K562 (cell line): Measurements from ENCODE around the gene SLC35D2. TPM values are rescaled to one million over a fixed set of nuclear protein-coding genes. Genes with fewer than 3 reads are reported as not detected.

ENCODE experiments used
- ARID2 ChIP-seq: fragments of 450-650 bp; IDR thresholded peaks from 2 replicates; pipeline ENCODE4 v1.6.1; 2017; ENCODE audit warnings: antibody characterized with exemption, mild to moderate bottlenecking
- CREB5 ChIP-seq: fragments of 250-450 bp; sonication (Bioruptor Pico); IDR thresholded peaks from 2 replicates; pipeline ENCODE4 v1.5.0; 2020; ENCODE audit warnings: mild to moderate bottlenecking
- DACH1 ChIP-seq: fragments of 450-650 bp; IDR thresholded peaks from 2 replicates; pipeline ENCODE4 v1.6.1; 2018; ENCODE audit not compliant: partially characterized antibody
- ETV5 ChIP-seq: sonication (generic); formaldehyde crosslinking; IDR thresholded peaks from 2 replicates; pipeline ENCODE4 v1.4.0; 2020; ENCODE audit warnings: low read depth, mild to moderate bottlenecking, missing genetic modification reagents
- GATAD2A ChIP-seq: fragments of 450-650 bp; IDR thresholded peaks from 2 replicates; pipeline ENCODE4 v1.6.1; 2017
- HBP1 ChIP-seq: fragments of 450-650 bp; formaldehyde crosslinking; IDR thresholded peaks from 2 replicates; pipeline ENCODE4 v1.4.0; 2022; ENCODE audit warnings: missing genetic modification characterization
- MTA2 ChIP-seq: fragments of 450-650 bp; IDR thresholded peaks from 2 replicates; pipeline ENCODE4 v1.6.1; 2016; ENCODE audit warnings: low read depth
- NELFE ChIP-seq: IDR thresholded peaks from 2 replicates; pipeline ENCODE4 v1.6.1; 2011; ENCODE audit warnings: mild to moderate bottlenecking; ENCODE audit not compliant: insufficient read depth, insufficient read length
- RBM14 ChIP-seq: fragments of 200-400 bp; formaldehyde crosslinking; IDR thresholded peaks from 2 replicates; pipeline ENCODE4 v1.6.1; 2018; ENCODE audit warnings: low read depth, mild to moderate bottlenecking, low read length, moderate library complexity, borderline replicate concordance; ENCODE audit not compliant: insufficient read depth
- RFX5 ChIP-seq: IDR thresholded peaks from 2 replicates; pipeline ENCODE4 v1.6.1; 2011; ENCODE audit warnings: low read depth, mild to moderate bottlenecking, improper control_type of control experiment, low read length
- SMARCA4 ChIP-seq: fragments of 450-650 bp; IDR thresholded peaks from 2 replicates; pipeline ENCODE4 v1.6.1; 2016
- SNIP1 ChIP-seq: fragments of 450-650 bp; IDR thresholded peaks from 2 replicates; pipeline ENCODE4 v1.7.1; 2017; ENCODE audit warnings: low read depth, mild to moderate bottlenecking
- TRIM24 ChIP-seq, 2 experiments: fragments of 450-650 bp; IDR thresholded peaks; 2 replicates each; pipeline ENCODE4 v1.6.1; 2016
- TSC22D4 ChIP-seq: fragments of 450-650 bp; IDR thresholded peaks from 2 replicates; pipeline ENCODE4 v1.6.1; 2016; ENCODE audit warnings: missing genetic modification characterization, missing biosample characterization, control low read depth
- U2AF1 ChIP-seq: fragments of 200-400 bp; formaldehyde crosslinking; optimal IDR thresholded peaks from 2 replicates; pipeline ENCODE3; 2017; ENCODE audit warnings: mild to moderate bottlenecking, low read depth, low read length, moderate library complexity
- WHSC1 ChIP-seq: IDR thresholded peaks from one replicate; pipeline ENCODE4 v1.6.1; 2012; ENCODE audit warnings: low read length, control low read depth, inconsistent platforms
- XRCC4 ChIP-seq: IDR thresholded peaks from one replicate; pipeline ENCODE4 v1.6.1; 2011; ENCODE audit not compliant: insufficient read depth, insufficient read length; ENCODE audit errors: extremely low read depth
- ZFP36 ChIP-seq: fragments of 150-350 bp; IDR thresholded peaks from 2 replicates; pipeline ENCODE4 v1.6.1; 2018; ENCODE audit warnings: low read length, low read depth; ENCODE audit not compliant: partially characterized antibody
- ZNF165 ChIP-seq: fragments of 250-450 bp; sonication (Bioruptor Pico); IDR thresholded peaks from 2 replicates; pipeline ENCODE4 v1.4.0; 2020; ENCODE audit warnings: borderline replicate concordance
- ZNF217 ChIP-seq: sonication (generic); formaldehyde crosslinking; IDR thresholded peaks from 2 replicates; pipeline ENCODE4 v1.8.0; 2022; ENCODE audit warnings: mild to moderate bottlenecking, missing genetic modification reagents
- ZNF583 ChIP-seq: fragments of 250-450 bp; sonication (Bioruptor Pico); IDR thresholded peaks from 2 replicates; pipeline ENCODE4 v1.4.0; 2020
- ZNF586 ChIP-seq: fragments of 450-650 bp; formaldehyde crosslinking; conservative IDR thresholded peaks from 2 replicates; pipeline ENCODE4 v1.4.0; 2020; ENCODE audit warnings: mild to moderate bottlenecking, moderate library complexity
- ZNF695 ChIP-seq: fragments of 450-650 bp; formaldehyde crosslinking; IDR thresholded peaks from 2 replicates; pipeline ENCODE4 v1.4.0; 2020; ENCODE audit warnings: mild to moderate bottlenecking, moderate library complexity
- ZNF699 ChIP-seq: fragments of 250-450 bp; sonication (Bioruptor Pico); IDR thresholded peaks from 2 replicates; pipeline ENCODE4 v1.8.0; 2021; ENCODE audit warnings: mild to moderate bottlenecking, moderate library complexity; ENCODE audit not compliant: insufficient replicate concordance
- polyA plus RNA-seq, 8 experiments: library from polyadenylated mRNA; depleted of rRNA in 4 of 8; stranded (reverse) in 5 of 8; unstranded in 3 of 8; fragments of >200 nt; fragmentation: Nextera tagmentation in 2 of 8; fragmentation: Illumina TruSeq in 1 of 8; extraction: Ambion mirVana in 2 of 8; extraction: Trizol in 1 of 8; gene quantifications; 2 replicates each; pipeline versions ENCODE4 v1.2.1 to v1.2.3, GENCODE V29; 2011 to 2014; ENCODE audit warnings: inconsistent platforms in 1 of 8, missing spikeins in 1 of 8
- total RNA-seq, 7 experiments: library from RNA; depleted of rRNA in 6 of 7; stranded (reverse); fragments of >200 nt in 6 of 7; fragmentation: Illumina TruSeq in 2 of 7; extraction: Trizol in 2 of 7; gene quantifications; 2 replicates each; pipeline versions ENCODE4 v1.2.1 to v1.2.3, GENCODE V29; 2011 to 2021; ENCODE audit warnings: low replicate concordance in 1 of 7
- TF ChIP-seq, protein P1 (sequence below): fragments of 450-650 bp; IDR thresholded peaks from 2 replicates; pipeline ENCODE4 v1.6.1; 2016; ENCODE audit warnings: mild to moderate bottlenecking
- TF ChIP-seq, protein P2 (sequence below): conservative IDR thresholded peaks from 2 replicates; pipeline ENCODE4 v1.6.1; 2011; ENCODE audit warnings: low read depth, mild to moderate bottlenecking, low read length; ENCODE audit not compliant: control insufficient read depth

The SLC35D2 gene
- total and polyA plus RNA-seq, 9 of the 15 experiments (the other 6 are each of a cell fraction or from before 2014, with no cell fraction given): 2.9 to 14.9 (median 11.7) TPM

GRCh38 chr9:96417051-96417586 is 33.6 kb upstream of the SLC35D2 start (continued):
- TF ChIP-seq DACH1 (no peak), ARID2 (no peak), GATAD2A (no peak), XRCC4 (no peak), WHSC1 (no peak), TRIM24 (IDR thresholded peaks at IDR 0.05) (no peak), CREB5 (CRISPR knock-in tag) (no peak), ZFP36 (no peak), ZNF217 (CRISPR knock-in tag) (no peak), ZNF586 (no peak), NELFE (no peak), ZNF699 (no peak), ZNF165 (no peak), ETV5 (CRISPR knock-in tag) (peak; percentile 39), RBM14 (no peak), ZNF583 (CRISPR knock-in tag) (peak; percentile 56; the same call in 1 of the 2 replicates), ZNF695 (CRISPR knock-in tag) (no peak), TSC22D4 (no peak), HBP1 (CRISPR knock-in tag) (peak; percentile 60; the same call in 1 of the 2 replicates), U2AF1 (peak; percentile 68), SMARCA4 (no peak), SNIP1 (no peak), MTA2 (no peak), RFX5 (no peak)
- TF ChIP-seq, protein P1, sequence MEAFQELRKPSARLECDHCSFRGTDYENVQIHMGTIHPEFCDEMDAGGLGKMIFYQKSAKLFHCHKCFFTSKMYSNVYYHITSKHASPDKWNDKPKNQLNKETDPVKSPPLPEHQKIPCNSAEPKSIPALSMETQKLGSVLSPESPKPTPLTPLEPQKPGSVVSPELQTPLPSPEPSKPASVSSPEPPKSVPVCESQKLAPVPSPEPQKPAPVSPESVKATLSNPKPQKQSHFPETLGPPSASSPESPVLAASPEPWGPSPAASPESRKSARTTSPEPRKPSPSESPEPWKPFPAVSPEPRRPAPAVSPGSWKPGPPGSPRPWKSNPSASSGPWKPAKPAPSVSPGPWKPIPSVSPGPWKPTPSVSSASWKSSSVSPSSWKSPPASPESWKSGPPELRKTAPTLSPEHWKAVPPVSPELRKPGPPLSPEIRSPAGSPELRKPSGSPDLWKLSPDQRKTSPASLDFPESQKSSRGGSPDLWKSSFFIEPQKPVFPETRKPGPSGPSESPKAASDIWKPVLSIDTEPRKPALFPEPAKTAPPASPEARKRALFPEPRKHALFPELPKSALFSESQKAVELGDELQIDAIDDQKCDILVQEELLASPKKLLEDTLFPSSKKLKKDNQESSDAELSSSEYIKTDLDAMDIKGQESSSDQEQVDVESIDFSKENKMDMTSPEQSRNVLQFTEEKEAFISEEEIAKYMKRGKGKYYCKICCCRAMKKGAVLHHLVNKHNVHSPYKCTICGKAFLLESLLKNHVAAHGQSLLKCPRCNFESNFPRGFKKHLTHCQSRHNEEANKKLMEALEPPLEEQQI: no peak
- TF ChIP-seq, protein P2, sequence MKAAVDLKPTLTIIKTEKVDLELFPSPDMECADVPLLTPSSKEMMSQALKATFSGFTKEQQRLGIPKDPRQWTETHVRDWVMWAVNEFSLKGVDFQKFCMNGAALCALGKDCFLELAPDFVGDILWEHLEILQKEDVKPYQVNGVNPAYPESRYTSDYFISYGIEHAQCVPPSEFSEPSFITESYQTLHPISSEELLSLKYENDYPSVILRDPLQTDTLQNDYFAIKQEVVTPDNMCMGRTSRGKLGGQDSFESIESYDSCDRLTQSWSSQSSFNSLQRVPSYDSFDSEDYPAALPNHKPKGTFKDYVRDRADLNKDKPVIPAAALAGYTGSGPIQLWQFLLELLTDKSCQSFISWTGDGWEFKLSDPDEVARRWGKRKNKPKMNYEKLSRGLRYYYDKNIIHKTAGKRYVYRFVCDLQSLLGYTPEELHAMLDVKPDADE: peak; percentile 89
